ENCODE data around the gene CD160. TPM values are rescaled to one million over a fixed set of nuclear protein-coding genes. Genes with fewer than 3 reads are reported as not detected.

CD160 gene
- total RNA-seq, 1 experiment from 2014 or later, result not detected

DNA sequence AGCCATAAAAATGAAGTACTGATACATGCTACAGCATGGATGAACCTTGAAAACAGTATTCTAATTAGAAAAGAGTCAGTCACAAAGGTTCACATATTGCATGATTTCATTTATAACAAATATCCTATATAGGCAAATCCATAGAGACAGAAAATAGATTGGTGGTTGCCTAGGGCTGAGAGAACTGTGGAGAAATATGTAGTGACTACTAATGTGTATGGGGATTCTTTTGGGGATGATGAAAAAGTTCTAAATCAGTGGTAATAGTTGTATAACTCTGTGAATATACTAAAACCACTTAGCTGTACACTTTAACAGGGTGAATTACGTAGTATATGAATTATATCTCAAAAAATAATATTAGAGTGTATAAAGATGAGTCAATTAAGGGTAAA is 58.8 kb downstream of the CD160 start:
- Histone ChIP-seq H3K27ac (ENCODE audit: low read length) (no peak overlapping the region), H3K9me3 (ENCODE audit: control insufficient read depth, insufficient read depth, low read depth, low read length) (no peaks in the 10 kb centered on the region), H3K4me3 (ENCODE audit: low read depth in 2 of 2, low read length in 2 of 2) (no peak overlapping the region), H3K36me3 (ENCODE audit: control insufficient read depth, insufficient read depth, low read length) (peaks cover 3% of the 10 kb centered on the region; the same call in 1 of the 2 replicates), H3K4me1 (ENCODE audit: control insufficient read depth, insufficient read depth, low read length) (peaks cover 16% of the 10 kb centered on the region), H3K27me3 (ENCODE audit: control insufficient read depth, insufficient read depth, low read length) (no peaks in the 10 kb centered on the region)
- ChIA-PET POLR2A (no interaction called here), CTCF (no interaction called here)
- no TSS peak for BruUV-seq (replicated peaks)
- TF ChIP-seq TCF7L2 (IDR thresholded peaks at IDR 0.05; ENCODE audit: low read depth, low read length) (no peak), SIN3A (IDR thresholded peaks at IDR 0.05; ENCODE audit: borderline replicate concordance, insufficient read depth, low read depth, low read length) (no peak), POLR2AphosphoS5 (IDR thresholded peaks at IDR 0.05; ENCODE audit: low read depth, low read length) (no peak)
- TF ChIP-seq, protein P1, sequence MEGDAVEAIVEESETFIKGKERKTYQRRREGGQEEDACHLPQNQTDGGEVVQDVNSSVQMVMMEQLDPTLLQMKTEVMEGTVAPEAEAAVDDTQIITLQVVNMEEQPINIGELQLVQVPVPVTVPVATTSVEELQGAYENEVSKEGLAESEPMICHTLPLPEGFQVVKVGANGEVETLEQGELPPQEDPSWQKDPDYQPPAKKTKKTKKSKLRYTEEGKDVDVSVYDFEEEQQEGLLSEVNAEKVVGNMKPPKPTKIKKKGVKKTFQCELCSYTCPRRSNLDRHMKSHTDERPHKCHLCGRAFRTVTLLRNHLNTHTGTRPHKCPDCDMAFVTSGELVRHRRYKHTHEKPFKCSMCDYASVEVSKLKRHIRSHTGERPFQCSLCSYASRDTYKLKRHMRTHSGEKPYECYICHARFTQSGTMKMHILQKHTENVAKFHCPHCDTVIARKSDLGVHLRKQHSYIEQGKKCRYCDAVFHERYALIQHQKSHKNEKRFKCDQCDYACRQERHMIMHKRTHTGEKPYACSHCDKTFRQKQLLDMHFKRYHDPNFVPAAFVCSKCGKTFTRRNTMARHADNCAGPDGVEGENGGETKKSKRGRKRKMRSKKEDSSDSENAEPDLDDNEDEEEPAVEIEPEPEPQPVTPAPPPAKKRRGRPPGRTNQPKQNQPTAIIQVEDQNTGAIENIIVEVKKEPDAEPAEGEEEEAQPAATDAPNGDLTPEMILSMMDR (IDR thresholded peaks at IDR 0.05), result no peak
- TF ChIP-seq, protein P2, sequence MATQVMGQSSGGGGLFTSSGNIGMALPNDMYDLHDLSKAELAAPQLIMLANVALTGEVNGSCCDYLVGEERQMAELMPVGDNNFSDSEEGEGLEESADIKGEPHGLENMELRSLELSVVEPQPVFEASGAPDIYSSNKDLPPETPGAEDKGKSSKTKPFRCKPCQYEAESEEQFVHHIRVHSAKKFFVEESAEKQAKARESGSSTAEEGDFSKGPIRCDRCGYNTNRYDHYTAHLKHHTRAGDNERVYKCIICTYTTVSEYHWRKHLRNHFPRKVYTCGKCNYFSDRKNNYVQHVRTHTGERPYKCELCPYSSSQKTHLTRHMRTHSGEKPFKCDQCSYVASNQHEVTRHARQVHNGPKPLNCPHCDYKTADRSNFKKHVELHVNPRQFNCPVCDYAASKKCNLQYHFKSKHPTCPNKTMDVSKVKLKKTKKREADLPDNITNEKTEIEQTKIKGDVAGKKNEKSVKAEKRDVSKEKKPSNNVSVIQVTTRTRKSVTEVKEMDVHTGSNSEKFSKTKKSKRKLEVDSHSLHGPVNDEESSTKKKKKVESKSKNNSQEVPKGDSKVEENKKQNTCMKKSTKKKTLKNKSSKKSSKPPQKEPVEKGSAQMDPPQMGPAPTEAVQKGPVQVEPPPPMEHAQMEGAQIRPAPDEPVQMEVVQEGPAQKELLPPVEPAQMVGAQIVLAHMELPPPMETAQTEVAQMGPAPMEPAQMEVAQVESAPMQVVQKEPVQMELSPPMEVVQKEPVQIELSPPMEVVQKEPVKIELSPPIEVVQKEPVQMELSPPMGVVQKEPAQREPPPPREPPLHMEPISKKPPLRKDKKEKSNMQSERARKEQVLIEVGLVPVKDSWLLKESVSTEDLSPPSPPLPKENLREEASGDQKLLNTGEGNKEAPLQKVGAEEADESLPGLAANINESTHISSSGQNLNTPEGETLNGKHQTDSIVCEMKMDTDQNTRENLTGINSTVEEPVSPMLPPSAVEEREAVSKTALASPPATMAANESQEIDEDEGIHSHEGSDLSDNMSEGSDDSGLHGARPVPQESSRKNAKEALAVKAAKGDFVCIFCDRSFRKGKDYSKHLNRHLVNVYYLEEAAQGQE (IDR thresholded peaks at IDR 0.05; ENCODE audit: insufficient read depth in 1 of 2, low read depth in 2 of 2, low read length in 1 of 2), result no peak
- no peak for DNase-seq (ENCODE audit: low read depth, low spot score)
- intact Hi-C loops (cut with micrococcal nuclease; ENCODE audit: unreplicated experiment), result no loop called here
- no peak for ATAC-seq
- in situ Hi-C loops (cut with HindIII; ENCODE audit: low pct_unique_long_range_greater_than_20kb, low sequenced_read_pairs), result no loop called here

DNA sequence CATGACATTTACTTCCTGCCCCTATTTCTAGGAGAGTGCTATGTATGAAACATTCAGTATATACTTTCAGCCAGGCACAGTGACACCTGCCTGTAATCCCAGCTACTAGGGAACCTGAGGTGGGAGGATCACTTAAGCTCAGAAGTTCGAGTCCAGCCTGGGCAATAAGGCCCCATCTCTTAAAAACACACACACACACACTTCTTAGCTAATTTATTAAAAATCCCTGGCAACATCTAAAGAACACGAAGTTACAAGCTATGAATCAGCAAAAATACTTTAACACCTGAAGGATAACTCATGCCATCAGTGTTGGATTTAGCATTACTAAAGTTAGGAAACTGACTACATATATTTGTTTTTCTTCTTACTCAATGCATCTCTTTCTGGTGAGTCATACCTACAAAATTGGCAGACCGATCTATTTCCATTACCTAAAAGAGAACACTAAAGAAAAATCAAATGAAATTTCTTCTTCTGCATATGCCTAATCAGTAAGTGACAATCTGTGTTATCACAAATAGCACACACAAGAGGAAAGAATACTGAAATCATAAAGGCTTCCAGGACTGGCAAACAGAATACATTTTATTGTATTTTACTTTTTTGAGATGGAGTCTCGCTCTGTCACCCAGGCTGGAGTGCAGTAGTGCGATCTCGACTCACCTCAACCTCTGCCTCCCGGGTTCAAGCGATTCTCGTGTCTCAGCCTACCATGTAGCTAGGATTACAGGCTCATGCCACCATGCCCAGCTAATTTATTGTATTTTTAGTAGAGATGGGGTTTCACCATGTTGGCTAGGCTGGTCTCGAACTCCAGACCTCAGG is 63.2 kb downstream of the CD160 start:
- Histone ChIP-seq H3K9me3 (ENCODE audit: control insufficient read depth, insufficient read depth, low read depth, low read length) (no peaks in the 10 kb centered on the region), H3K27ac (ENCODE audit: low read length) (peak overlapping the region; percentile 70), H3K27me3 (ENCODE audit: control insufficient read depth, insufficient read depth, low read length) (no peaks in the 10 kb centered on the region), H3K36me3 (ENCODE audit: control insufficient read depth, insufficient read depth, low read length) (peaks cover 3% of the 10 kb centered on the region; the same call in 1 of the 2 replicates), H3K4me1 (ENCODE audit: control insufficient read depth, insufficient read depth, low read length) (peaks cover 35% of the 10 kb centered on the region), H3K4me3 (ENCODE audit: low read depth in 2 of 2, low read length in 2 of 2) (peak overlapping the region in 1 of 2 experiments; percentile 2; a peak in 1 of 4 replicates)
- ATAC-seq (peak; percentile 91), DNase-seq (ENCODE audit: low read depth, low spot score) (peak; percentile 94)
- POLR2A ChIA-PET, result no interaction called here
- intact Hi-C loops (cut with micrococcal nuclease; ENCODE audit: unreplicated experiment) (no loop called here), in situ Hi-C loops (cut with HindIII; ENCODE audit: low pct_unique_long_range_greater_than_20kb, low sequenced_read_pairs) (no loop called here)
- TF ChIP-seq, protein P2 (IDR thresholded peaks at IDR 0.05; ENCODE audit: insufficient read depth in 1 of 2, low read depth in 2 of 2, low read length in 1 of 2), result no peak
- TF ChIP-seq POLR2AphosphoS5 (IDR thresholded peaks at IDR 0.05; ENCODE audit: low read depth, low read length), result peak; percentile 42; the same call in 1 of the 2 replicates
- TSS peak; percentile 21 for BruUV-seq (replicated peaks)
- CTCF ChIA-PET, result interaction anchor here (0.6 kb wide), 1 partner anchor 61 kb away, joined by 5 read pairs; no protein-coding TSS in a partner anchor
